OCI-LY1 (cell line): Measurements from ENCODE around the gene PTPRO.

Experiments
- CTCF ChIP-seq: fragments of 200-600 bp; sonication (generic), shearing (Covaris generic); IDR thresholded peaks from 2 replicates; pipeline ENCODE4 v1.5.1; 2017; ENCODE audit warnings: mild to moderate bottlenecking, antibody characterized with exemption, low read length, moderate library complexity, mixed read lengths
- EZH2 ChIP-seq: fragments of 200-600 bp; sonication (generic), shearing (Covaris generic); IDR thresholded peaks from 2 replicates; pipeline ENCODE4 v1.8.0; 2017; ENCODE audit warnings: borderline replicate concordance, mixed run types, mild to moderate bottlenecking, antibody characterized with exemption, low read length, moderate library complexity, mixed read lengths

- TF ChIP-seq CTCF (no peak), EZH2 (no peak)
Observed at GRCh38 chr12:15411842-15412241, 89.5 kb downstream of the PTPRO start.
